Esophagus (tissue), 2 donors: ENCODE measurements around the gene IRGC. TPM values are rescaled to one million over a fixed set of nuclear protein-coding genes. Genes with fewer than 3 reads are reported as not detected.

Experiments used
- H3K27ac ChIP-seq, 2 donors: one replicate each; pipeline ENCODE4 v1.5.1; 2013; ENCODE audit warnings: low read depth in 2 of 2, mild to moderate bottlenecking in 2 of 2, inconsistent platforms in 1 of 2, low read length in 1 of 2, moderate library complexity in 1 of 2
- H3K27me3 ChIP-seq, 2 donors: one replicate each; pipeline ENCODE4 v1.6.1; 2013; ENCODE audit warnings: low read length in 2 of 2, control low read depth in 1 of 2, mild to moderate bottlenecking in 1 of 2; ENCODE audit not compliant: insufficient read depth in 2 of 2, control insufficient read depth in 1 of 2
- H3K36me3 ChIP-seq, 2 donors: one replicate each; pipeline ENCODE4 v1.6.1; 2013; ENCODE audit warnings: low read length in 1 of 2; ENCODE audit not compliant: control insufficient read depth in 2 of 2, insufficient read depth in 2 of 2
- H3K4me1 ChIP-seq, 2 donors: one replicate each; pipeline ENCODE4 v1.6.1; 2013; ENCODE audit warnings: low read length in 1 of 2; ENCODE audit not compliant: control insufficient read depth in 2 of 2, insufficient read depth in 2 of 2
- H3K4me3 ChIP-seq, 2 donors: one replicate each; pipeline ENCODE4 v1.5.1; 2013; ENCODE audit warnings: low read length in 2 of 2, mild to moderate bottlenecking in 2 of 2, low read depth in 1 of 2, moderate library complexity in 1 of 2
- H3K9me3 ChIP-seq, 2 donors: one replicate each; pipeline ENCODE4 v1.6.1; 2013; ENCODE audit warnings: mild to moderate bottlenecking in 2 of 2, low read depth in 1 of 2, low read length in 1 of 2, moderate library complexity in 1 of 2; ENCODE audit not compliant: control insufficient read depth in 2 of 2, insufficient read depth in 1 of 2
- WGBS, 2 donors: extraction: QIAGEN DNeasy Blood & Tissue Kit; methylation state at CpG; one replicate each; pipeline ENCODE4 v1.1.7; 2013; 5-methylcytosine and 5-hydroxymethylcytosine counted together
- polyA plus RNA-seq, 2 donors: library from polyadenylated mRNA; stranded (reverse); fragments of 200-250 nt; gene quantifications; one replicate each; pipeline ENCODE4 v1.2.3, GENCODE V29; 2013
- donor health status: healthy with polysubstance abuse.
- donor health status: Bipolar disorder and iron deficiency.

Gene IRGC
- polyA plus RNA-seq, 2 donors = not detected

DNA sequence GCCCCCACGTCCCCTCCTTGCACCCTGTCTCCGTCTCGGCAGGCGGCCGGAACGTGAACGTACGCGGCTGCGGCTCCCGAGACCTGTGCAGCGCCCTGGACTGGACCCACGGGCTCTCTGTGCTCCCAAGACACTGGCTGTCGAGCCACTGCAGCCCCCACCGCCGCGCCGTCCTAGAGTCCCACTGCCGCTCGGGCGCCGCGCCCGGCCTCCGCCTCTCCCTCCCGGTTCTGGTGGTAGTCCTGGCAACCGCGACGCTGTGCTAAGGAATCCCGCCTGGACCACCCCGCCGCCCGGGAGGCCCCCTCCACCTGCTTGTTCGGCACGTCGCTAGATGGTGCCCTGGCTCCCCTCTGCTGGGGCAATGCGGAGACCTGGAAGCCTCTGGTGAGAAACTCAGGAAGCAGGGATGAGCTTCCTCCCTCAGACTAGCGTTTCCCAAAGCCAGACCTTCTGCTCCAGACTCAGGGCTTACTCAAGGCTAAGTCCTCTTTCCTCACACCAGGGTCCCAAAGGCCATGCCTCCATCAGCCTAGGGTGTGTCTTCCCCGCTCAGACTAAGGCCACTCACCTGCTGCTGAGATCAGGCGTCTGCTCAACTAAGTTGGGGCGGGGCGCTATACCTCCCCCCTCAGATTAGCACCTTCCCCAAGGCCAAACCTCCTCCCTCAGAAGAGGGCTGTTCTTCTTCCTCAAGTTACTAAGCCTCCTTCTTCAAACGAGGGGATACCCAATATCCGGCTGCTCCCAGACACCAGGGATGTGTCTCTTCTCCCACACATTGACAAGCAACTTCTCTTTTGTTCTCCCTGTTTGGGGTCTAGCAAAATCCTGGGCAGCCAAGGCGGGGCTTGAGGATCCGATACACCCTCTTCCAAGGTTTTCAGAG lies 16.1 kb upstream of the IRGC start:
- Histone ChIP-seq H3K36me3 (no peaks in the 10 kb centered on the region), H3K9me3 (peaks cover 0 to 5% of the 10 kb centered on the region in 2 donors), H3K4me3 (peak overlapping the region in 1 of 2 donors; percentile 10), H3K4me1 (peaks cover 0 to 8% of the 10 kb centered on the region in 2 donors), H3K27ac (peak overlapping the region in 1 of 2 donors; percentile 19), H3K27me3 (peaks cover 0 to 4% of the 10 kb centered on the region in 2 donors)
- 14 to 16% methylated on average over 45 to 46 of the region's 46 CpGs for WGBS, 2 donors

GRCh38 chr19:43700395-43701000 lies 15.4 kb upstream of the IRGC start:
- Histone ChIP-seq H3K36me3 (no peaks in the 10 kb centered on the region), H3K27me3 (peaks cover 0 to 4% of the 10 kb centered on the region in 2 donors), H3K4me1 (peaks cover 0 to 8% of the 10 kb centered on the region in 2 donors), H3K9me3 (peaks cover 0 to 5% of the 10 kb centered on the region in 2 donors), H3K4me3 (no peak overlapping the region), H3K27ac (peak overlapping the region; percentile 19 to 47)
- 52 to 66% methylated on average over 13 of the region's 13 CpGs for WGBS, 2 donors

DNA sequence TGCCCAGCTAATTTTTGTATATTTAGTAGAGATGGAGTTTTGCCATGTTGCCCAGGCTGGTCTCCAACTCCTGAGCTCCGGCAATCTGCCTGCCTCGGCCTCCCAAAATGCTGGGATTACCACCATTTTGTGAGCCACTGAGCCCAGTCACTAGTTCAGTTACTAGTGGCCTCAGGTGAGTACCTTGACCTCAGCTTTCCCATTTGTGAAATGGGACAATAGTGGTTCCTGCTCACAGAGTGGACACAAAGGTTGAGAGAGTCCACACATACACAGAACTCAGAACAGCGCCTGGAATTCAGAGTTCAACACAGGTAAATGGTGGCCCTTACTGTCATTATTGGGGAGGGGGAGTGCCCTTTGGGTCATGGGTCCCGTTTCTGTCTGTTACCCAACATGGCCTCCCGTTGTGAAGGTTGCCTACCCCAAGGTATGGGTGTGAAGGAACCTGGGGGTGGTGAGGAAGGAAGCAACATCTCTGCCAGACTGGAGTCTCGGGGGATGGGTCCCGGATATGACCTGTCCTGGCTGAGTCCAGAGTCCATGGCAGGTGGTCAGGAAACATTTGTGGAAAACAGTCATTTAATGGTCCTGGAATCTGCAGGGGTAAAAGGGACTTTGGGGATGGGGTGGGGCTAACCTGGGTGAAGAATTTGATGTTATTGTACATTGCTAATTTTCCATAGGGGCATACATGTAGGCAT lies 11.7 kb upstream of the IRGC start:
- H3K27me3 ChIP-seq = peaks cover 0 to 4% of the 10 kb centered on the region in 2 donors
- H3K36me3 ChIP-seq = no peaks in the 10 kb centered on the region
- H3K27ac ChIP-seq = no peak overlapping the region
- WGBS, 2 donors = 73% methylated on average over 7 of the region's 7 CpGs
- peaks cover 0 to 4% of the 10 kb centered on the region in 2 donors for H3K9me3 ChIP-seq
- no peak overlapping the region for H3K4me3 ChIP-seq
- peaks cover 0 to 8% of the 10 kb centered on the region in 2 donors for H3K4me1 ChIP-seq

DNA sequence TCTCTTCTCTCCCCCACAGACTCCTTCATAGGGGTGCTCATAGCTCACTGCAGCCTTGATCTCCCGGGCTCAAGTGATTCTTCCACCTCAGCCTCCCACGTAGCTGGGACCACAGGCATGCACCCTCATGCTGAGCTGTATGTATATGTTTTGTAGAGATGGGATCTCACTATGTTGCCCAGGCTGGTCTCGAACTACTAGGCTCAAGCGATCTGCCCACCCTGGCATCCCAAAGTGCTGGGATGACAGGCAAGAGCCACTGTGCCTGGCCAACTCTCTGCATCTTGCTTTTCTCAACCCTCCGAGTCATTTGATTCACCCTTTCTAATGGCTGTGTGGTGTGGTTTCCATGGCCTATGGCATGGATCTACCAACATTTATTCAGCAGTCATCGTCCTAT lies 10.1 kb upstream of the IRGC start:
- Histone ChIP-seq H3K9me3 (peaks cover 0 to 4% of the 10 kb centered on the region in 2 donors), H3K36me3 (no peaks in the 10 kb centered on the region), H3K27me3 (no peaks in the 10 kb centered on the region), H3K27ac (no peak overlapping the region), H3K4me1 (no peaks in the 10 kb centered on the region), H3K4me3 (no peak overlapping the region)
- 74 to 78% methylated on average over 6 of the region's 6 CpGs for WGBS, 2 donors

- Histone ChIP-seq H3K27me3 (no peaks in the 10 kb centered on the region), H3K9me3 (peaks cover 0 to 6% of the 10 kb centered on the region in 2 donors), H3K4me3 (no peak overlapping the region), H3K27ac (no peak overlapping the region), H3K4me1 (no peaks in the 10 kb centered on the region), H3K36me3 (no peaks in the 10 kb centered on the region)
- 80 to 86% methylated on average over 13 of the region's 13 CpGs for WGBS, 2 donors
These were observed 8.6 kb upstream of the IRGC start for GRCh38 chr19:43707158-43707712.

DNA sequence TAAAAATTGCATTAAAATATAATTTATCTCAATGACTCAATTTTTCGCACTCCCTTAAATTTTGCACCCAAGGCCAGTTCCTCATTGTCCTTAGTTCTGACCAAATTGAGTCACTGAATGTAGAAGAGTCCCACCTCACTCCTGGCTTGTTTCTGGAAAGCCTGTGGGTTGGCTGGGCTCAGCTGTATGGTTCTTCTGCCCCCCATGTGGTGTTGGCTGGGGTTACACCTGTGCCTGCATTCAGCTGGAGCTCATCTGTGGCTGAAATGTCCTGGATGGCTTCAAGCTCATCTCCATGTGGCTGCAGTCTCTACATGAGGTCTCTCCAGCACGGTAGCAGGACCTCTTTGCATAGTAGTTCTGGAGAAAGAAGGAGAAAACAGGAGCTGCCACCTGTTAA lies 7.2 kb upstream of the IRGC start:
- Histone ChIP-seq H3K4me1 (no peaks in the 10 kb centered on the region), H3K9me3 (peaks cover 0 to 6% of the 10 kb centered on the region in 2 donors), H3K27me3 (no peaks in the 10 kb centered on the region), H3K27ac (no peak overlapping the region), H3K36me3 (no peaks in the 10 kb centered on the region), H3K4me3 (no peak overlapping the region)
- 75% methylated on average over 2 of the region's 2 CpGs for WGBS, 2 donors

DNA sequence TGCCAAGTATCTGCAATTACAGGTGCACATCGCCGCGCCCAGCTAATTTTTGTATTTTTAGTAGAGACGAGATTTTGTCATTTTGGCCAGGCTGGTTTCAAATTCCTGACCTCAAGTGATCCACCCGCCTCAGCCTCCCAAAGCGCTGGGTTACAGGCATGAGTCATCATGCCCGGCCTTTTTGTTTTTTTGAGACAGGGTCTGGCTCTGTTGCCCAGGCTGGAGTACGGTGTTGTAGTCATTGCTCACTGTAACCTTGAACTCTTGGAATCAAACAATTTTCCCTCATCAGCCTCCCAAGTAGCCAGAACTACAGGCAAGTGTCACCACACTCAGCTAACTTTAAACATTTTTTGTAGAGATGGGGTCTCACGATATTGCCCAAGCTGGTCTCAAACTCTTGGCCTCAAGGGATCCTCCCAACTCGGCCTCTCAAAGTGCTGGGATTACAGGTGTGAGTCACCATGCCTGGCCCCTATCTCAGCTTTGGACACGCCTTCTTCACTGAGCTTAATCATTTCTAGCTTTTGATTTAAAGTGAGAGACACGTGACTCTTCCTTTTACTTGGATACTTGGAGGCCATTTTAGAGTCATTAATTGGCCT lies 4.0 kb upstream of the IRGC start:
- H3K4me1 ChIP-seq = no peaks in the 10 kb centered on the region
- H3K36me3 ChIP-seq = no peaks in the 10 kb centered on the region
- H3K4me3 ChIP-seq = no peak overlapping the region
- 61 to 63% methylated on average over 12 of the region's 12 CpGs for WGBS, 2 donors
- no peak overlapping the region for H3K27ac ChIP-seq
- peaks cover 0 to 6% of the 10 kb centered on the region in 2 donors for H3K9me3 ChIP-seq
- no peaks in the 10 kb centered on the region for H3K27me3 ChIP-seq

DNA sequence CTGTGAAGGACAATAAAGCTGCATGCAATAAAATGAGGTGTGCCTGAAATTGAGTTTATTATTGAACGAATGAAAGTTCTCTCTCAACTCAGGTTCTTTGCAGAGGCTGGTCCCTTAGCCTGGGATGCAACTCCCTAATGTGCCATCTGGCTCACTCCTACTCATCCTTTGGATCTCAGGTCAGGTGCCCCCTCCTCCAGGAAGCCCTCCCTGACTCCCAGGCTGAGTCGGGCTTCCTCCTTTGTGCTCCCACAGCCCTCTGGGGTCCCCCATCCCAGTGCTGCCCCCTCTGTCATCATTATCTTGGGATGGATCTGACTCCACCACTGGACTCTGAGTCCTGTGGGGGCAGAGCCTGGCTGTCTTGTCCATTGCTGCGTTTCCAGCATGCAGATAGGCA lies 2.7 kb upstream of the IRGC start:
- Histone ChIP-seq H3K36me3 (no peaks in the 10 kb centered on the region), H3K9me3 (peaks cover 0 to 6% of the 10 kb centered on the region in 2 donors), H3K27ac (no peak overlapping the region), H3K4me3 (no peak overlapping the region), H3K27me3 (no peaks in the 10 kb centered on the region), H3K4me1 (no peaks in the 10 kb centered on the region)
- WGBS, 2 donors = 70 to 75% methylated on average over 3 of the region's 3 CpGs
